GM19324 (cell line): ENCODE data around the gene UPP2.

Experiments
- ATAC-seq: cut with Tn5 transposase; IDR thresholded peaks from one replicate; pipeline ENCODE4 v1.9.1; 2021; ENCODE audit warnings: mild to moderate bottlenecking, moderate library complexity; ENCODE audit not compliant: unreplicated experiment, low FRiP score

The UPP2 gene

GRCh38 chr2:158103411-158104012 lies 1.8 kb downstream of the UPP2 start:
- no peak for ATAC-seq

- no peak for ATAC-seq
Measured at GRCh38 chr2:158104903-158105302, 3.2 kb downstream of the UPP2 start.

- no peak for ATAC-seq
Measured at GRCh38 chr2:158112992-158113391, 11.3 kb downstream of the UPP2 start.

- ATAC-seq = no peak
Measured at GRCh38 chr2:158113741-158114295, 12.1 kb downstream of the UPP2 start.

GRCh38 chr2:158114516-158114915 lies 12.8 kb downstream of the UPP2 start:
- ATAC-seq = no peak

- ATAC-seq = no peak
Measured at GRCh38 chr2:158115202-158115767, 13.6 kb downstream of the UPP2 start.

GRCh38 chr2:158116936-158117335 lies 15.3 kb downstream of the UPP2 start:
- ATAC-seq = no peak

- no peak for ATAC-seq
Measured at GRCh38 chr2:158120102-158120501, 18.4 kb downstream of the UPP2 start.

GRCh38 chr2:158120664-158121641 lies 19.3 kb downstream of the UPP2 start:
- no peak for ATAC-seq

- ATAC-seq = no peak
Measured at GRCh38 chr2:158124896-158125295, 23.2 kb downstream of the UPP2 start.

- ATAC-seq = no peak
Measured at GRCh38 chr2:158125756-158126498, 24.3 kb downstream of the UPP2 start.

GRCh38 chr2:158127380-158127804 lies 25.7 kb downstream of the UPP2 start:
- no peak for ATAC-seq

- ATAC-seq = no peak
Measured at GRCh38 chr2:158128168-158128973, 26.7 kb downstream of the UPP2 start.

GRCh38 chr2:158129037-158129436 lies 27.4 kb downstream of the UPP2 start:
- no peak for ATAC-seq

- ATAC-seq = peak; percentile 47
Measured at GRCh38 chr2:158130832-158131473, 29.3 kb downstream of the UPP2 start.

GRCh38 chr2:158131483-158131912 lies 29.8 kb downstream of the UPP2 start:
- ATAC-seq = no peak

GRCh38 chr2:158131919-158132566 lies 30.4 kb downstream of the UPP2 start:
- ATAC-seq = no peak

- no peak for ATAC-seq
Measured at GRCh38 chr2:158134055-158134454, 32.4 kb downstream of the UPP2 start.

- ATAC-seq = no peak
Measured at GRCh38 chr2:158134655-158135054, 33.0 kb downstream of the UPP2 start.
